ENCODE data around the gene ACTRT3.

ACTRT3 gene

GRCh38 chr3:169769287-169770181 is at the start of gene ACTRT3:
TSS of gene ACTRT3 (minus strand) at chr3:169769561. CDS start at chr3:169769520, 41 bp downstream.
- peak; percentile 38 for DNase-seq

- no peak for DNase-seq
Observed at GRCh38 chr3:169818316-169818715, 49.0 kb upstream of the ACTRT3 start.

- no peak for DNase-seq
Observed at GRCh38 chr3:169815590-169816150, 46.3 kb upstream of the ACTRT3 start.

- peak; percentile 53 for DNase-seq
Observed at GRCh38 chr3:169813757-169814517, 44.6 kb upstream of the ACTRT3 start.

GRCh38 chr3:169813278-169813677 is 43.9 kb upstream of the ACTRT3 start:
- no peak for DNase-seq

DNA sequence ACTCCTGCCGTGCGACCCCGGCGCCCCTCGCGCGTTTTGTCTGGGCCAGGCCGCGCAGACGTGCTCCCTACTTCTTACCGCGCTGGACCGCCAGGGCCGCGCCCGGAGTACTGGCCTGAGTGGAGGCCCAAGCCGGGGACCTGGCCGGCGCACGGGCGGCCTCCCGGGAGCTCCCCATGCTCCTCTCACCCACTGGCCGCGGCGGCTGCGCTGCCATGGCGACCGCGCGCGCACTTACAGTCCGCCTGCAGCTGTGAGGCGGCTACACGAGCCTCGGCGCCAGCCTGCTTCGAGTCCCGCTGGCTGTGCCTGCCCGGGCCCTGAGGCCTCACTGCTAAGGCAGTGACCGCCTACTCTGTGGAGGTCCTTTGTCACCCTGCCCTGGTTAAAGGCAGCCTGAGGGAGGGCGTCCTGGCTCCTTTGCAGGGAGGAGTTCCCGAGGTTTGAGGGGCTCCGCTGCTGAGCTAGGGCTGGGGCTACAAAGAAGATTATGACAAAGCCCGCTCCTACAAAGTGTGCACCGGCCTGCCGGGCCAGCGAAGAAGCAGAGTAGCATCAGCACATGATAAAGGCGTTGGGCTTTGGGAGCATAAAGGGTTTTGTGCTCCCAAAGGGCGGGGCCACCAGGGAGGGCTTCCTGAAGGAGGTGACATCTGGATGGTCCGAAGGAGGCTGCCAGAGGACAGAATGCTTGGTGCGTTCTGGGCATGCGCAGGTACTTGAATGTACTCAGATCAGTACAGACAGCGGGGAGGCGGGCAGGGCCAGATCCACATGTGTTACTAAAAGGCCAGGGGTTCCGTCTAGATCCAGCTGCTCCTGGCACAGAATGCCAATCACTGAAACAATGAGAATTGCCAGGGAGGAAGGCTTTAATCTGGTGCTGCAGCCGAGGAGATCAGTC is 43.2 kb upstream of the ACTRT3 start, which contains the start of the genes LRRC34 and LRRIQ4:
TSS of gene LRRC34 (minus strand) at position 573 of the 904 bp plus-strand sequence. CDS start at position 217, 356 bp downstream.
TSS of gene LRRIQ4 (plus strand) at position 539 of the 904 bp plus-strand sequence. CDS start 9,052 bp downstream, outside the sequence.
- peak; percentile 51 for DNase-seq

DNA sequence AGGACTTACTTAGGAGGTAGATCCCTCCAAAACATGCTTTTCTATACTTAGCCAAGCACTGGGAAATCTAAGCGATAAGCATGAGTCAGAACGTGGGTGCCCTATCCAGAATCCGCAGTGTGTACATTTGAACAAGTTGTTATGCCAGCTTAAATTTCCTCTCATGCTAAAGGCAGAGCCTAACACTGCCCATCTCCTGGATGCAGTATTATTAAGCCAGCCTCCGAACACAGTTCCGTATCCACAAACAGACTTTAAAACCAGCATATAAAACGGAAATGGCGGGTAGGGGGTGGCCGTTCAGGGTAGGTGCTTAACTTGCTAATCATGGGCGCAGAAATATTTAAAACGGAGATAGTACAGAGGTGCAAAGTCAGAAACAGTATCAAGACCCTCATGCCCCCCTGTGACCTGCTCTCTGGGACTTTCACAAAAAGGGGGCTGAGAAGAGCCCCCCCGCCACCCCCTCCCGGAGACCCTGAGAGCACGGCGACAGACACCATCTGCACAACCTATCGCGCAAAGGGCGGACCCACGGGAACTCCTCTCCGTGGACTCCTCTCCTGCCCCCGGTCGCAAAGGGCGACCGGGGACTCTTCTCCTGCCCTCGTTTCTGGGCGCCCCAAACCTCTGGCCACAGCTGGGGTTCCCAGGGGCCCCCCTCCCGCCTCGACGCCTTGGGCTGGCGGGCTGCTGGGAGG is 42.4 kb upstream of the ACTRT3 start:
- no peak for DNase-seq

DNA sequence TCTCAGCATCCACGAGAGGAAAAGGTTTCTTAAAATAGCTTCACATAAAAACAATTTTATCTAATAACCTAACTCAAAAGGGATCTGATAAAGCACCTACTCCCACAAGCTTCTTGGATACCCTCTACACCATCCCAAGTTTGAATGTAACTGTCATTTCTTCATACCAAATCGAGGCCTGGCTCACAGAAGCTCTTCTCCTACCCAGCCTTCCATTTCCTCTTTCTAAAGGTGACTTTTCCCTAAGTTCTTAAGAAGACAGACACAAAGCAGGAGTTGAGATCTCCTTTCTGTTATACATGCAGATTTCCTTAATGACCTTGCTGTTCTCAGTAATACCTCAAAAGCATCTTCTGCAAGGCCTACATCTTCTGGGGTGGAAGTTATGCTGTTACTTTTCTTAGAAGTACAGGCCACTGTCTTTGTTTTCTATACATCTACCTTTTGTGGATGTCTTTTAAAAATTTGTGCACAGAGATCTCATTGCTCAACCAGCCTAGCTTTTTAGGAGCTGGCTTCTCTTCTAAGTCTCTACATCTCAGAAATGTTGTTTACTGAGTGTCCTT is 40.0 kb upstream of the ACTRT3 start:
- no peak for DNase-seq

GRCh38 chr3:169804681-169805080 is 35.3 kb upstream of the ACTRT3 start:
- DNase-seq, result no peak

DNA sequence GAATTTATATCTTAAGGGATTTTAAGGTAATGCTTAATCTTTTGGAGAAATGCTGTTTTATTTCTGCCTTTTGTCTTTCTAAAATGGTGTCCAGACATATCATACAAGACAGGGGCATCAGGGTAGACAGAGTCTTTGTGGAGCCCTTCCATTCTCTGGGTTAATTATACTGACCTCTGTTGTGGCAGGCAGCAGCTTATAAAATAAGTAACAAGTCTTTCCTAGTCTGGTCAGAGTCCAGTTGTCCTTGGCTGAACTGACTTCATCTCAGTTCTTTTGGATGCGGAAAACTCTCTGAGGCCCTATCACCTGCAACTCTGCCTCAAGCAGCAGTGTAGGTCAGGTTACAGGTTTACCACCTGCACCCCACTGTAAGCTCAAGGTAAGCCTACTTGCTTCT is 23.0 kb upstream of the ACTRT3 start:
- no peak for DNase-seq

GRCh38 chr3:169790687-169791429 is 21.5 kb upstream of the ACTRT3 start:
- DNase-seq, result no peak

DNA sequence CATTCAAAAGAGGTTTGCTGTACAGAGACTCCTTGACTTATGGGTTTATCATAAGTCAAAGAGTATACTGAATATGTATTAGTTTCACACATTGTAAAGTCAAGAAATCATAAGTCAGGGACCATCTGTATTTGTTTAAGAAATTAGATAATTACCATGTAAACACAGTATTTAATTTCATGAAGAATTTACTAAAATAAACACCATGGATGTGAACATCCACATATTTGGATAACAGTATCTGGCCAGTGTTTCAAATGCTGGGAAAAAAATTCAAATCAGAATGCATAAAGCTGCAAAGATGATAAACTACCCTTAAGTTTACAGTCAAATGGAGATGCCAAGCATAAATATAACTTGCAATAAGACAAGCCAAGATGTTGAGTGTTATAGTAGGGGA is 20.9 kb upstream of the ACTRT3 start:
- DNase-seq, result no peak

GRCh38 chr3:169787791-169788190 is 18.4 kb upstream of the ACTRT3 start:
- no peak for DNase-seq

- no peak for DNase-seq
Observed at GRCh38 chr3:169787120-169787519, 17.8 kb upstream of the ACTRT3 start.

- DNase-seq, result no peak
Observed at GRCh38 chr3:169781209-169781855, 12.0 kb upstream of the ACTRT3 start.

DNA sequence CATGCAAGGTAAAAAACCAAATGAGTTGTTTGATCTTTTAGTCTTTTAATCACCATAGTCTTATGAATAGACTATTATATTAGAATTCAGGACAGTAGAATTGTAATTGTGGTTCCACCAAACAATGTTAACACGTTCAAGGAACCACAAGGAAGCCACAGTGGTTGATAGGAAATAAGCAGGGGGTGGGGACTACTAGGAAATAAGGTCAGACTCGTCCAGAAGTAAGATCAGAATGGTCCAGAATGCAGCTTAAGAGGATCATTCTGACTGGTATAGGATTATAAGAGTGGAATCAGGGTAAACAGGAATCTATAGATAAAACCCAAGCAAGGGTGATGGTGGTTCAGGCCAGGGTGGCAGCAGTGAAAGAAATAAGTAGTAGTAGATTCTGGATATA is 11.4 kb upstream of the ACTRT3 start:
- DNase-seq, result no peak

DNA sequence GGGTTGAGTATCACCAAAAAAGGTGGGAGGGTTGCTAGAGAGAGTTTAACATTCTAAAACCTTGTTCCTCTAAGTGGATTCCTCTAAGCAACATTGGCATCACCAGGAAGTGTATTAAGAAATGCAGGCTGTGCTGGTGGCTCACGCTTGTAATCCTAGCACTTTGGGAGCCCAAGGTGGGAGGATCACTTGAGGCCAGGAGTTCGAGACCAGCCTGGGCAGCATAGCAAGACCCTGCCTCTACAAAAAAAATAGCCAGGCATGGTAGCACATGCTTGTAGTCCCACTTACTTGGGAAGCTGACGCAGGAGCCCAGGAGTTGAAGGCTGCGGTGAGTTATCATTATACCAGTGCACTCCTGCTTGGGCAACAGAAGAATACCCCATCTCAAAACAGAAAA is 8.5 kb upstream of the ACTRT3 start:
- no peak for DNase-seq

DNA sequence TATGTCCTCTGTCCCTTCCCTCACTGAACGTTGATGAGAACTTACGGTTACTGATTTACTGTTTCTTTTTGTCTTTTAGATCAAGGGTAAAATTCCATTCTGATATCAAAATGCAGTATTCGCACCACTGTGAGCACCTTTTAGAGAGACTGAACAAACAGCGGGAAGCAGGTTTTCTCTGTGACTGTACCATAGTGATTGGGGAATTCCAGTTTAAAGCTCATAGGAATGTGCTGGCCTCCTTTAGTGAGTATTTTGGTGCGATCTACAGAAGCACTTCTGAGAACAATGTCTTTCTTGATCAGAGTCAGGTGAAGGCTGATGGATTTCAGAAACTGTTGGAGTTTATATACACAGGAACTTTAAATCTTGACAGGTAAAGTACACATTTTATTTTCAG is 4.8 kb upstream of the ACTRT3 start:
- no peak for DNase-seq

DNA sequence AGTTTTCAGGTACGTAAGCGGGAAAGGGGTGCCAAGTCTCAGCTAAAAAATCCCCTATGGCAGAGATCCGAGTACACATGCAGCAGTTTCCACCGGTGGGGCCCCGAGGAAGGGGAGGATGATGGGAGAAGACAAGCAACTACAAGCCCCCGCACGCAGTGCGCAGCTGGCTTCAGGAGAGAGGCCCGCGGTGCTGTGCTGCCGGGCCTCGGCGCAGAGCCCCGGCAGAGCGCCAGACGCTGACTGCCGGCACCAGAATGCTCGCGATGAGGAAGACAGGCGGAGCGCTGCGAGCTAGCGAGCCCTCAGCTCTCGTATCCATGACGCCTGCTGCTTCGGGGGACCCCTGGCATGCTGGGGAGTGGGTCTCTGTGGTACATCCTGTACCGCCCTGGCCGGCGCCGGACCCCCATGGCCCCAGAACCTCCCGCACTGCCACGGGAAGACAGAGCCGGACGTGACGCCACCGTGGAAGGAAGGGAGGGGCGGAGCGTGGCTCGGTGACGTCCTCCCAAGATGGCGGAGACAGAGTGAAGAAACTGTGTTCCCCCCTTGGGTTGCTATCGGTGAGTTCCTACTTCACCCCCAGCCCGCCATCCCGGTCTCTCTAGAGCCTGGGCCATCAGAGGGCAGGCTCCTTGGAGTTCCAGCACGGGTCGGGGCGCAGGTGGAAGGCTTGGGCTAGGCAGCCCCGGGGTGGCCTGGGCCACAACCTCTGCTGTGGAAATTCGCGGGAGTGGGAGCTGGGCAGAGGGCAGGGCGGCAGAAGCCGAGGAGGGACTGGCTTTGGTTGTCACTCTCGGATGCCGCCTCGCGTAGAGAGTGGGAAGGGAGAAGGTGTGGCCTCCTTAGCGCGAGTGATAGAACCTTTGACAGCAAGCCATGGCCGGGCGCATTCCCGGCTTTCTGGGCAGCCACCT is 3.8 kb upstream of the ACTRT3 start, which contains the start of gene MYNN:
TSS of gene MYNN (plus strand) at position 500 of the 920 bp plus-strand sequence. CDS start 900 bp downstream, outside the sequence.
- peak; percentile 87 for DNase-seq
